SIG-M5 treated with dmso at 0.1 percent for 504 hours (cell line): ENCODE results near the gene SLC23A2.
"Not testable (repeated sequence)": the region's sequence is repeated elsewhere in the genome, so short reads cannot be mapped to it uniquely, and the experiment has no call there.

Source experiments
- DNase-seq: peaks from one replicate; lab custom pipeline; 2025; ENCODE audit not compliant: unreplicated experiment; lab: John Stamatoyannopoulos, UW

SLC23A2 gene

DNA sequence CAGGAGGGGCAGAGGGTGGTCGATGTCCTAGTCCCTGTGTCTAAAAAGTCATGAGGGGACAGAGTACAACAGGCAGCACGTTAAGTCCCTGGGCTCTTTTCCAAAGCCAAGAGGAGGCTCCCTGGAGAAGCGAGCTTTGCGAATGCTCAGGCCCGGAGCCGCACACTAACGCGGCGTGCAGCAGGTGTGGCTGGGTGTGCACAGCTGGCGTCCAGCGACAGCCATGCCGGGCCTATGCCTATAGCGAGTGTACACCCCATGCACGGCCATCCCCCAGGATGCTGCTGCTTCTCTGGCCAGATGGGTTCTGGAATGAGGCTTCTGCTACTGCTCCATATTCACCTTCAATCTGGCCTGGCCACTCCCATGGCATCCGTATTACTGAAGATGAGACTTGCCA lies 148.3 kb downstream of the SLC23A2 start:
- no peak for DNase-seq

DNA sequence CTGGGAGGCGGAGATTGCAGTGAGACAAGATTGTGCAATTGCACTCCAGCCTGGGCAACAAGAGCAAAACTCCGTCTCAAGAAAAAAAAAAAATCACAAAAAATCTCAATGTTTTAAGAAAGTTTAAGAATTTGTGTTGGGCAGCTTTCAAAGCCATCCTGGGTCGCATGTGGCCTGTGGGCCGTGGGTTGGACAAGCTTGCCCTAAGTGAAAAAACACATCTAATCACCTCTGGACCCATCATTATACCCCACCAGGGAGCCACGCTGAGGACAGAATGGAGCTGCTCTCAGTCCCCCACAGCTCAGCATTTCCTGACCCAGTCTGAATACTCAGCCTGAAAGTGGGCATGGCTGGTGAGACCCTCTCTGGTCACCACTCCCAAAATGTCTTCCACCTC lies 150.3 kb downstream of the SLC23A2 start:
- DNase-seq = no peak

DNA sequence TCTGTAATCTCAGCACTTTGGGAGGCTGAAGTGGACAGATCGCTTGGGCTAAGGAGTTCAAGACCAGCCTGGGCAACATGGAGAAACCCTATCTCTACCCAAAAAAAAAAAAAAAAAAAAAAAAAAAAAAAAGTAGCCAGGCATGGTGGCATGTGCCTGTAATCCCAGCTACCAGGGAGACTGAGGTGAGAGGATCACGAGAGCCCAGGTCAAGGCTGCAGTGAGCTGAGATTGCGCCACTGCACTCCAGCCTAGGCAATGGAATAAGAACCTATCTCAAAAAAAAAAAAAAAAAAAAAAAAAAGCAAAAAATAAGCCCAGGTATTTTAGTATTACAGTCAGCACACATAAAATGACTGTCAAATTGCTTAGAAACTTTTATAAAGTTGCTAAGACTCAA lies 152.5 kb downstream of the SLC23A2 start:
- DNase-seq = not testable (repeated sequence)

DNA sequence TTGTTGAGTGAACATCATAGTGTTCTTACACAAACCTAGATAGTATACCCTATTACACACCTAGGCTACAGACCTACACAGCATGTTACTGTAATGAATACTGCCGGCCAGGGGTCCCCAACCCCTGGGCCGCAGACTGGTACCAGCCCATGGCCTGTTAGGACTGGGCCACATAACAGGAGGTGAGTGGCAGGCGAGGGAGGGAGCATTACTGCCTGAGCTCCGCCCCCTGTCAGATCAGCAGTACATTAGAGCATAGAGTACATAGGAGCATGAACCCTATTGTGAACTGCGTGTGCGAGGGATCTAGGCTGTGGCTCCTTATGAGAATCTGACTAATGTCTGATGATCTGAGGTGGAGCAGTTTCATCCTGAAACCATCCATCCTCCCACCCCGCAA lies 153.3 kb downstream of the SLC23A2 start:
- no peak for DNase-seq

DNA sequence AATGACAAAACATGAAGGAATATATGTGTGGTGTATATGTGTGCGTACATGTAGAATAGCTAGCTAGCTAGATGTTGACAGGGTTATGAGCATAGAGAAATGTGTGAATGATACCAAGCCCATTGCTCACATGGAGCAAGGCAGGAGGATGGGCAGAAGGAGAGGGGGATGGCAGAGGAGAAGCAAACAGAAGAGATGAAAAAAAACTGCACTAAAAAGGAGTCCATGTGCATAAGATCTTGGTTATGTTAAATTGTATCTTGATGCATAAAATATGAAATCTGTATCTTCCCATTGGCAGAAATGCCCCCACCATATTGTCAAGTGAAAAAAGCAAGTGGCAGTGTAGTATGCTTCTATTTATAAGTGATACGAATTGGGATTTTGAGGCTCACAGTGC lies 154.5 kb downstream of the SLC23A2 start:
- no peak for DNase-seq

DNA sequence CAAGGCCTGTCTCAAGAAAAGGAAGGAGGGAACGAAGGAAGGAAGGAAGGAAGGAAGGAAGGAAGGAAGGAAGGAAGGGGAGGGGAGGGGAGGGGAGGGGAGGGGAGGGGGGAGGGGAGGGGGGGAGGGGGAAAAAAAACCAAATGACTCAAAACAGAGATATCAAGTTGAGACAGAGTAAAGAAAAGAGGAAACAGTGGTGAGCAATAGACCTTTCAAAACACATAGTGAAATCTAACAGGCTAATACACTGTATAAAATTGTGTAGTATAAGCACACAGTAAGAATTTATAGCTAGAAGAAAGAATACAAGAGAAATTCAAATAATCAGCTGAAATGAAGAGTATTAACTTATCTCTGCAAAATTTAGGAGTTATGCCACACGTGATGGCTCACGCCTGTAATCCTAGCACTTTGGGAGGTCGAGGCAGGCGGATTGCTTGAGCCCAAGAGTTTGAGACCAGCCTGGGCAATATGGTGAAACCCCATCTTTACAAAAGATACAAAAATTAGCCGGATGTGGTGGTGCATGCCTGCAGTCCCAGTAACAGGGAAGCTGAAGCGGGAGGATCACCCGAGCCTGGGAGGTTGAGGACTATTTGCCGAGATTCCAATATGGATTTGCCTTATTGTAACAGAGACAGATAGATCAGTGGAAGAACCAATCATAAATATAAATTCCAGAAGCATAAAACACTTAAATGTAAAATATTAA lies 156.4 kb downstream of the SLC23A2 start:
- peak; percentile 83 for DNase-seq

DNA sequence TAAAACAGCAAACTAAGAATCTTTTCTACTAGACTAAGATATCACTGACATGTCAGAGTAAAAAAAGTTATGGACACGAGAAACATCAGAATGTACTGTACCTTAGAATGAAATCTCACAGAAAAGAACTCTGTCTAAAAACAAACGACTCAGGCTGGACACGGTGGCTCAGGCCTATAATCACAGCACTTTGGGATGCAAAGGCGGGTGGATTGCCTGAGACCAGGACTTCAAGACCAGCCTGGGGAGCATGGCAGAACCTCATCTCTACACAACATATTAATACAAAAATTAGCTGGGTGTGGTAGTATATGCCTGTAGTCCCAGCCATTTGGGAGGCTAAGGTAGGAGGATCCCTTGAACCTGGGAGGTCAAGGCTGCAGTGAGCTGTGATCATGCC lies 157.0 kb downstream of the SLC23A2 start:
- DNase-seq = no peak

DNA sequence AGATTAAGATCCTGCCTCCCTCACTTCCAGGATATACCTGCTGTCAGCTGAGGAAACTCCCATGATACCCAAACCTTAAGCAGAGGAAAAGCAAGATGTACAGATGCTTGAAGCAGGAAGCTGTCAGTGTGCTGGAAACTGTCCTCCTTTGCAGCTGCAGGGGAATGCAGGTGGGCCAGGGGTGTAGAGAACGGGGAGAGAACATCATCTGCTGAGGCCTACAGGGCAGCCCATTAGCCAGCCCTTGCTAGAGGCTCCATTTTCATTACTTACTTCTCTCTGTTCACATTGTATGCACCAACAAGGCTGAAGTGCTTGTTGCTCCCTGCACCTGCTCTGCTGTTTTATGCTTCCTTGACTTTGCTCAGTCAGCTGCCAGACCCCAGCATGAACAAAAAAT lies 160.5 kb downstream of the SLC23A2 start:
- no peak for DNase-seq

DNA sequence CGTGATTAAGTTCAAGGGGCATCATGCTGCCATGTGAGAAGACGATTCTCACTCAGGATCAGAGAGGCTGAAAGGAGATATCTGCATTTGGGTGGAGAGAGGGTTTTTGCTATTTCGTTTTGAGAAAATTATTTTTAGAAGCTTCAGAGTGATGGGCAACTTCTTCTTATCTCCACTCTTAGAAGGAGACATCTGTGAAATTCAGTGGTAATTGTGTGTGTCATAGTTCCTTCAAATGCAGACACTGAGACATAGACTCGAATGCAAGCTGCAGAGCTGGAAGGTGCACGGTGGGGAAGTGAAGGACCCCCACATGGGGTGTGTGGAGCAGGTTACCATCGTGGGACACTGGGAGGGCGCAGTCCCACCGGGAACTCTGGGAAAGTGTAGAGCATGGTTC lies 162.8 kb downstream of the SLC23A2 start:
- no peak for DNase-seq

DNA sequence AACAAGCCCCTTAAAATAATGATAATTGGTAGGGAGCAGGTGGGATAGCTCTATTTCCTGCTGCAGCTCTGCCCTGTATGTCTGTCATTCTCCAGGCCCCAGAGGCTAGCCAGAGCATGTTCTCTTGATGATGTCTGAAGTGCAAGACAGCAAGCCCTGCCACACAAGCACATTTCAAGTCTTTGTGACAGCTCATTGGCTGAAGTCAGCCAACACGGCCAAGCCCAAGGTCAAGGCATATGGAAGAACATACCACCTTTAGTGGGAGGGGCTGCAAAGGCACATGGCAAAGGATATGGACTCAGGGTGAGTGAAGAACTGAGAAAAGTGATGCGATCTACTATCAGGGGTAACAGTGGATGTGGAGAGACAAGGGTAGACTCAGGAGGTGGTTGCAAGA lies 163.6 kb downstream of the SLC23A2 start:
- no peak for DNase-seq

DNA sequence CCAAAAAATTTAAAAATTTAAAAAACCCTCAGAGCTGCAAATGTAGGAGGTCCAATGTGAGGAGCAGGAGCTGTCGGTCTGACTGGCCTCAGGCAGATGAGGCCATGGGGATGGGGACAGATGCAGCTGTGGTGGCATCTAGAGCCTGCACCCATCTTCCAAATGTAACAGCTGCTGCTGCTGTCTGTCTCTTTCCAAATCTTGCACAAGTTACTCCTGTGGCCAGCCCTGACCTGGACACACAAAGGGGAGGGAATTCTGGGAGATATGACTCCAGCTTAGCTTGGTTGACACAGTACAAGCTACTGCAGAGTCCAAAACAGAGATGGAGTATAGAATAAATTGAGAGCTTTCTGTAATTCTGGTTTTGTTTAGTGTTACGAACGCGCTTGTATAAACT lies 164.4 kb downstream of the SLC23A2 start:
- no peak for DNase-seq

DNA sequence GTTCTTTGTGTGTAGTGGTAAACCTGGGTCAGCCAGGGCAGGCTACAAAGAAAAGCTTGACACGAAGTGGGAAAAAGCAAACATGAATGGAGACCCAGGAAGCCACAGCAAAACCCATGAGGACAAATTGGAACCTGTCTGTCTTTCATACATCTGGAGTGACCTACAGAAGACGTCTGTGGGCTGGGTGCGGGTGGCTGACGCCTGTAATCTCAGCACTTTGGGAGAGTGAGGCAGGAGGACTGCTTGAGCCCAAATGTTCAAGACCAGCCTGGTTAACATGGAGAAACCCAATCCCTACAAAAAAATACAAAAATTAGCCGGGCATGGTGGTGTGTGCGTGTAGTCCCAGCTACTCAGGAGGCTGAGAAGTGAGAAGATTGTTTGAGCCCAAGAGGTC lies 164.8 kb downstream of the SLC23A2 start:
- DNase-seq = no peak

DNA sequence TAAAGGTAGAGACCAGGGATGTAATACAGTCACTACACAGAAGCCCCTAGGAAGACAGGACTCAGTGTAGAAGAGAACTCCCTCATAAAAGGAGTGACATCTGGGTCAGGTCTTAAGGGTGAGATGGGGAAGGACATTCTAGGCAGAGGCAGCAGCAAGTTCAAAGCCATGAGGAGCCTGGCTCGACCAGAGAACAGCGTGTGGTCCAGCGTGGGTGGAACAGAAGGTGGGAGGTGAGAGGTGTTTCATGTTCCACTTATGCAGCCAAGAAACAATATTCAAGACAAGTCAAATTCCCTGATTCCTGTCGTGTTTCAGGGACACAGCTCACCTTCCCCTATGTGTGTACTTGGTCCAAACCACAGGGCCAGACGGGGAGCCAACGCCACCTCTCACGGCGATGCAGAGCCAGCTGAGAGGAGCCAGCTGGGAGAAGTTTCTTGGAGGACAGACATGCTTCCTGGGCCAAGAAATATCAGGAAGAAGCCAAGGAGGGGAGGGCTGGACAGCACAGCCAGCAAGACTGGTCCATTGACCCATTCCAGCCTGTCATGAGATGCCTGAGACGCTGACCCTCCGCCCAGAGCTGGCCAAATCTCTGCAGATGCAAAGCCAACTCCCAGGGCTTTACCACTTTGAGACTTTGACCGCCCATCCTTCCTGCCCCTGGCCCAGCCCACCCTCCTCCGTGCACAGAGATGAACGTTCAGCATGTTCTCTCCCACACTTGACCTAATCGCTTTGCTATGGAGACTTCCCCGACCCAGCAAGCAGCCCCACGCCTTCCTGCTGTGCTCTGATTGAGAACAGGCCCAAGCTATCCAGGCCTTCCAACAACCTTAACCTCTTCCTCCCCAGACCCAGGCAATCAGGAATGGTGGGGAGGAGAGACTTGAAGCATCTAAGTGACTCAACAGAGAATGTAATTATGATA lies 165.8 kb downstream of the SLC23A2 start:
- no peak for DNase-seq

DNA sequence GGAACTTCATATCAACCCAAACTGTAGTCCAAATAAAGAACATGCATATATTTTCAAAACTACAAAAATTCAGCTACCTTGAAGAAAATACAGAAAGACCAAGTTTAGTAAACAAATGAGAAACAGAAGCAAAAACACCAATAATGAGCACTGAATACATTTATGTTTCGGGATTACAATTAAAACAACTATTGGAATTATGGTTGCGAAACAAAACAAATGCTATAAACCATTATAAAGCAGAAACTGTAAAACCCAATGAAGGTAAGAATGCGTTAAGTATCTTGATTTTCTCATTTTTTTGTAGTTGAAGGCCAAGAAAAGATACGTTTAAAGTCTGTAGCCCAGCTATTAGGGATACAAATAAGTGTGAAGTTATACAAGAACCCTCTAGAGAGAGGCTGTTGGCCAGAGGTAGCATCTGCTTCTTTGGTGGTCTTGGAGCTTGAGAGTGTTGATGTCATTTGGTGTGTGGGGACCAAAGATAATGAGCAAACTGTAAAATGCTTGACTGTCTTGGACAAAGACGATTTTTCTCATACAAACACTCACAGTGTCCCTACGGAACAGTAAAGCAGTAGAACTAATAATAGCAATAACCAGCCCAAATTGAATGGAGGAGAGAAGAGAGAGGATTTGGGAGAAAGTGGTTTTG lies 168.1 kb downstream of the SLC23A2 start:
- DNase-seq = no peak

DNA sequence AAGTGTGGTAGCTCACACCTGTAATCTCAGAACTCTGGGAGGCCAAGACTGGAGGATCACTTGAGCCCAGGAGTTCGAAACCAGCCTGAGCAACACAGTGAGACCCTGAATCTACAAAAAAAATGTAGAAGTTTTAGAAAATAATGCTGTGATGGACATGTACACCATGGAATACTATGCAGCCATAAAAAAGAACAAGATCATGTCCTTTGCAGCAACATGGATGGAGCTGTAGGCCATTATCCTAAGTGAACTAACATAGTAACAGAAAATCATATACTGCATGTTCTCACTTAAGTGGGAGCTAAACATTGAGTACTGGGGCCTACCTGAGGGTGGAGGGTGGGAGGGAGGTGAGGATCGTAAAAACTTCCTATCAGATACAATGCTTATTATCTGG lies 168.8 kb downstream of the SLC23A2 start:
- no peak for DNase-seq

DNA sequence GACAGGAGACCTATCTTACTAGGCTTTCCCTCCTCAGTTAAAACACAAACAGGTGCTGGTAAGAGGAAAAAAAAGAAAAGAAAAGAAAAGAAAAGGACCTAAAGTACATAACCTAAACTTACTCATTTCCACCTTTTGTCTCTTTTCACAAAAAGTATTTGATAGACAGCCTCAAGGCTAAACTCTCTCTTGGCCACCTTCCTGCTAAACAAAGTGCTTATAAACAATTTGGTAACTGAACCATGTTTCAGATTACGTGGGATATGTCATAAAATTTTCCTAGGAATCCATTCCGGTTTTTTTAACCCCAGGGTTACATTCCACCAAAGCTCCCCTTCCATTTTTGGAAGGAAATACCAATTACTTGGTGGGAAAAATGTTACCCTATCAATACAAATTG lies 170.6 kb downstream of the SLC23A2 start:
- no peak for DNase-seq

DNA sequence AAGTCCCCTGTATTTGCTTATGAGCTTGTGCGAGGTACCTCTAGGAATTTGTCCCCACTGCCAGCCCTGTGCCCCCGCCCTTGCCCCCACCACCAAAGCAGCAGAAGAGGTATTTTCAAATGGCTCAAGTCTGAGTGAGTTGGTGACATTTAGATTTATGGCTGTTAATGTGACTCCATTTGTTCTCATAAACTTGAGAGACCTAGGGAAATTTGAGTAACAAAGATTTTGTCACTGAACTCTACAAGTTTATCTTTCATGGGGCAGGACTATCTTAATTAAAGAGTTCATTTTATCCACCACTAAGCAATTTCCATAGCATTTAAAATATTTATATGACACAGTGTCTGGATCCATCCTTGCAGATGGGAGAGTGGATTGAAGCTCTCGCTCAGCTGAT lies 171.1 kb downstream of the SLC23A2 start:
- no peak for DNase-seq

DNA sequence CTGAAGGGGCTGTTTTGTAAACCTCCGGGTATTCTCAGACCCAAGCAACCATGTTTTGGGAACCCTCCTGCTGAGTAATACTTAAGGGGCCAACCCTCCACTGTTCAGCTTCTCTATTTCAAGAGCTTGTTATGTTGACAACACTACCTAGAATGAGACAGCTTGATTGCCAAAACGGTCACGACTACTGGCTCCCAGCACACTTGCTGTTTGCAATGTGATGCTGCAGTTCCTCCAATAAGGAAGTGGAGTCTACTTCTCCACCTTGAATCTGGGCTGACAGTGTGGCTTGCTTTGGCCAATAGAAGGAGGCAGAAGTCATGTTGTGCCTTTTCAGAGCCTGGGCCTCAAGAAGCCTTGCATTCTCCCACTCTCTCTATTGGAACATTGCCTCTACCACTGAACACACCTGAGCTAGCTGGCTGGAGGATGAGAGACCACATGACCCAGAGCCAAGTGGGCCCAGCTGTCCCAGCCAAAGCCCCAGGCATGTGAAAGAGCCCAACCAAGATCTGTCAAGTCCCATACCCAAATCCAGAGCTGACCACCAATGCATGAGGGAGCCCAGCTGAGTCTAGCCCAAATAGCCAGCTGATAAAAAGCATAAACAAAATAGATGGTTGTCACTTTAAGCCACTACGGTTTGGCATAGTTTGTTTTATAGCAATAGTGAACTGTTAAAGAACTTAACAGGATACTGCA lies 171.6 kb downstream of the SLC23A2 start:
- DNase-seq = peak; percentile 99

DNA sequence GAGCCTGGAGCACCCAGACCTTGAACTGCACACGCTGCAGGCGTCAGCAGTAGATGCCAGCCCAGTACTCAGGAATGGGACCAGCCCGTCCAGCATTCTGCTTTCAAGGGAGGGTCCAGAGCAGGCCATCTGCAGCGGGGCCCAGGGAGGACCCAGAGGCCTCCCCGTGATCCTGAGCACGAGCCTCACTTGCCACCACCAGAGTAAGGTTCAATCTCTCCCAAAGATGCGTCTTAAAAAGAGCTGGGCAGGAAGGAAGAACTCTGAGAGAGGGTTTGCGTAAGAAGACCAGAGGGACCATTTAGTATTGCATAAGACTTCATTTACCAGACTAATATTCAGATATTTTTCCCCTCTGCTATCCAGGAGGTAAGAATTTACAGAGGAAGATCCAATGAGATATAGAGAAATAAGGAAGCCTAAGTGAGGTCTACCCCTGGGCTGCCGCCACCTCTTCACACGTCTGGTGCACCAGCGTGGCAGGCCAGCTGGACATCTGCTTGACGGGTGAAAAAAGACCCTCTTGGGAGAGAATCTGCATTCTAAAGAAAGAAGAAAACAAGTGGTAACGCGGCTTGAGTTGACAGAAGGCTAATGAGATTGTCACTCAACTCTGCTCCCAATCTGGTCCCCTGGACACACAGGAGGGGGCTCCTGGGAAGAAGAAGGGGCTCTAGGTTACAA lies 172.3 kb downstream of the SLC23A2 start:
- peak; percentile 93 for DNase-seq

DNA sequence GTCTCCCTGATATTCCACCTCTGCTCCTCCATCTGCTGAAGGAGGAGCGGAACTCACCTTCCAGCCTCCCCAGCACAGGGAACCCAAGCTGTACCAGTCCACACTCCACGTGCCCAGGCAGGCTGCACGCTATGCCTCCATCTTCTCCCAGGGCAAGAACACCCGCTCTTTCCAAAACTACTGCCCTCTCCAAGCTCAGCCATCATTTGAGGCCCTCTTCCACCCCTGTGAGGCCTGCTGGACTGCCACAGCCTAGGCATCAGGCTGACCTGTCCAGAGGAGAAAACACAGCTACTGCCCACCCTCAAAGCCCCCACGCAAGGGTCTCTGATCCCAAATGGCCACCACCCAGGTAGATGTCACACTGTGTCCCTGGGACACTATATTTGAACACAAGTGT lies 179.7 kb downstream of the SLC23A2 start:
- no peak for DNase-seq
